Measurements from ENCODE around the gene NSUN4. TPM values are rescaled to one million over a fixed set of nuclear protein-coding genes. Genes with fewer than 3 reads are reported as not detected.

NSUN4 gene
- total and polyA plus RNA-seq, 2 of the 13 experiments (the other 11 are each of a cell fraction or from before 2014, with no cell fraction given) = 21.5 to 23.5 TPM

DNA sequence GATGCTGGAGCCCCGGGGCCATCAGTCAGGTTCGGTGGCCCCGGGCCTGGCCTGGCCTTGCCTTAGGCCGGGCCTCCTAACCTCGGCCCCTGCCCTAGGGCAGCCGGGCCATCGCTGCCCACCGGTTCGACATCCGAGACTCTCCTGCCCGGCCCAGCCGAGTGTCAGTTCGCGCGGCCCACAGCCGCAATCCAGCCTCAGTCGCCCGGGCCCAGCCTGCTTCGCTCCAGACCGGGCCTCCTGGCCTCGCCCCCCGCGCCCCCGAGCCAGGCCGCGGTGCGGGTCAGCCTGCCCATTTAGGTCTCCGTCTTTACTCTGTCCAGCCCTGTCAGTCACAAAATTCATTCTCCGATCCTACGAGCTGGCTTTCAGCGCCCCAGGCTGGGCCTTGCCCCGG is 38.0 kb upstream of the NSUN4 start (continued):
- TF ChIP-seq, protein P1, sequence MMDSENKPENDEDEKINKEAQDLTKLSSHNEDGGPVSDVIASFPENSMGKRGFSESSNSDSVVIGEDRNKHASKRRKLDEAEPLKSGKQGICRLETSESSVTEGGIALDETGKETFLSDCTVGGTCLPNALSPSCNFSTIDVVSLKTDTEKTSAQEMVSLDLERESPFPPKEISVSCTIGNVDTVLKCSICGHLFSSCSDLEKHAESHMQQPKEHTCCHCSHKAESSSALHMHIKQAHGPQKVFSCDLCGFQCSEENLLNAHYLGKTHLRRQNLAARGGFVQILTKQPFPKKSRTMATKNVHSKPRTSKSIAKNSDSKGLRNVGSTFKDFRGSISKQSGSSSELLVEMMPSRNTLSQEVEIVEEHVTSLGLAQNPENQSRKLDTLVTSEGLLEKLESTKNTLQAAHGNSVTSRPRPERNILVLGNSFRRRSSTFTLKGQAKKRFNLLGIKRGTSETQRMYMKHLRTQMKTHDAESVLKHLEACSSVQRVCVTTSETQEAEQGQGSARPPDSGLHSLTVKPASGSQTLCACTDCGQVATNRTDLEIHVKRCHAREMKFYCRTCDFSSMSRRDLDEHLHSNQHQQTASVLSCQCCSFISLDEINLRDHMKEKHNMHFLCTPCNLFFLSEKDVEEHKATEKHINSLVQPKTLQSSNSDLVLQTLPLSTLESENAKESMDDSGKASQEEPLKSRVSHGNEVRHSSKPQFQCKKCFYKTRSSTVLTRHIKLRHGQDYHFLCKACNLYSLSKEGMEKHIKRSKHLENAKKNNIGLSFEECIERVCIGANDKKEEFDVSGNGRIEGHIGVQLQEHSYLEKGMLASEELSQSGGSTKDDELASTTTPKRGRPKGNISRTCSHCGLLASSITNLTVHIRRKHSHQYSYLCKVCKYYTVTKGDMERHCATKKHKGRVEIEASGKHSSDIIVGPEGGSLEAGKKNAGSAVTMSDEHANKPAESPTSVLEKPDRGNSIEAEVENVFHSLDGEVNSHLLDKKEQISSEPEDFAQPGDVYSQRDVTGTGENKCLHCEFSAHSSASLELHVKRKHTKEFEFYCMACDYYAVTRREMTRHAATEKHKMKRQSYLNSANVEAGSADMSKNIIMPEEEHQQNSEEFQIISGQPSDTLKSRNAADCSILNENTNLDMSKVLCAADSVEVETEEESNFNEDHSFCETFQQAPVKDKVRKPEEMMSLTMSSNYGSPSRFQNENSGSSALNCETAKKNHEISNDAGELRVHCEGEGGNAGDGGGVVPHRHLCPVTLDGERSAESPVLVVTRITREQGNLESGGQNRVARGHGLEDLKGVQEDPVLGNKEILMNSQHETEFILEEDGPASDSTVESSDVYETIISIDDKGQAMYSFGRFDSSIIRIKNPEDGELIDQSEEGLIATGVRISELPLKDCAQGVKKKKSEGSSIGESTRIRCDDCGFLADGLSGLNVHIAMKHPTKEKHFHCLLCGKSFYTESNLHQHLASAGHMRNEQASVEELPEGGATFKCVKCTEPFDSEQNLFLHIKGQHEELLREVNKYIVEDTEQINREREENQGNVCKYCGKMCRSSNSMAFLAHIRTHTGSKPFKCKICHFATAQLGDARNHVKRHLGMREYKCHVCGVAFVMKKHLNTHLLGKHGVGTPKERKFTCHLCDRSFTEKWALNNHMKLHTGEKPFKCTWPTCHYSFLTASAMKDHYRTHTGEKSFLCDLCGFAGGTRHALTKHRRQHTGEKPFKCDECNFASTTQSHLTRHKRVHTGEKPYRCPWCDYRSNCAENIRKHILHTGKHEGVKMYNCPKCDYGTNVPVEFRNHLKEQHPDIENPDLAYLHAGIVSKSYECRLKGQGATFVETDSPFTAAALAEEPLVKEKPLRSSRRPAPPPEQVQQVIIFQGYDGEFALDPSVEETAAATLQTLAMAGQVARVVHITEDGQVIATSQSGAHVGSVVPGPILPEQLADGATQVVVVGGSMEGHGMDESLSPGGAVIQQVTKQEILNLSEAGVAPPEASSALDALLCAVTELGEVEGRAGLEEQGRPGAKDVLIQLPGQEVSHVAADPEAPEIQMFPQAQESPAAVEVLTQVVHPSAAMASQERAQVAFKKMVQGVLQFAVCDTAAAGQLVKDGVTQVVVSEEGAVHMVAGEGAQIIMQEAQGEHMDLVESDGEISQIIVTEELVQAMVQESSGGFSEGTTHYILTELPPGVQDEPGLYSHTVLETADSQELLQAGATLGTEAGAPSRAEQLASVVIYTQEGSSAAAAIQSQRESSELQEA (CRISPR knock-in tag; IDR thresholded peaks at IDR 0.05; ENCODE audit: not compliant biosample characterization) = no peak
- TF ChIP-seq U2AF1 (optimal IDR thresholded peaks at IDR 0.05; ENCODE audit: low read depth, low read length) (no peak), ZNF12 (CRISPR knock-in tag; IDR thresholded peaks at IDR 0.05) (0 out of 2 replicates have a peak, but pooled peaks have one; percentile 1), ZNF589 (CRISPR knock-in tag; conservative IDR thresholded peaks at IDR 0.05) (peak; percentile 70), TSC22D2 (CRISPR knock-in tag; IDR thresholded peaks at IDR 0.05; ENCODE audit: borderline replicate concordance) (0 out of 2 replicates have a peak, but pooled peaks have one; percentile 14), CBFB (CRISPR knock-in tag; IDR thresholded peaks at IDR 0.05) (0 out of 2 replicates have a peak, but pooled peaks have one; percentile 40), RAD21 (CRISPR knock-in tag; IDR thresholded peaks at IDR 0.05) (no peak), HOXA9 (CRISPR knock-in tag; IDR thresholded peaks at IDR 0.05; ENCODE audit: borderline replicate concordance) (no peak), RFXAP (CRISPR knock-in tag; IDR thresholded peaks at IDR 0.05; ENCODE audit: borderline replicate concordance) (no peak), SRY (CRISPR knock-in tag; IDR thresholded peaks at IDR 0.05) (peak; percentile 32; the same call in 1 of the 2 replicates), RXRA (CRISPR knock-in tag; IDR thresholded peaks at IDR 0.05) (no peak), ZSCAN20 (CRISPR knock-in tag; IDR thresholded peaks at IDR 0.05; ENCODE audit: borderline replicate concordance) (peak; percentile 37; the same call in 1 of the 2 replicates), ZNF768 (CRISPR knock-in tag; IDR thresholded peaks at IDR 0.05) (peak; percentile 44; the same call in 1 of the 2 replicates)
- TF ChIP-seq, protein P2, sequence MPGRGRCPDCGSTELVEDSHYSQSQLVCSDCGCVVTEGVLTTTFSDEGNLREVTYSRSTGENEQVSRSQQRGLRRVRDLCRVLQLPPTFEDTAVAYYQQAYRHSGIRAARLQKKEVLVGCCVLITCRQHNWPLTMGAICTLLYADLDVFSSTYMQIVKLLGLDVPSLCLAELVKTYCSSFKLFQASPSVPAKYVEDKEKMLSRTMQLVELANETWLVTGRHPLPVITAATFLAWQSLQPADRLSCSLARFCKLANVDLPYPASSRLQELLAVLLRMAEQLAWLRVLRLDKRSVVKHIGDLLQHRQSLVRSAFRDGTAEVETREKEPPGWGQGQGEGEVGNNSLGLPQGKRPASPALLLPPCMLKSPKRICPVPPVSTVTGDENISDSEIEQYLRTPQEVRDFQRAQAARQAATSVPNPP (CRISPR knock-in tag; IDR thresholded peaks at IDR 0.05) = no peak
- TF ChIP-seq, protein P3, sequence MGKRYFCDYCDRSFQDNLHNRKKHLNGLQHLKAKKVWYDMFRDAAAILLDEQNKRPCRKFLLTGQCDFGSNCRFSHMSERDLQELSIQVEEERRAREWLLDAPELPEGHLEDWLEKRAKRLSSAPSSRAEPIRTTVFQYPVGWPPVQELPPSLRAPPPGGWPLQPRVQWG (CRISPR knock-in tag; IDR thresholded peaks at IDR 0.05; ENCODE audit: borderline replicate concordance, low read depth) = no peak
- TF ChIP-seq, protein P4, sequence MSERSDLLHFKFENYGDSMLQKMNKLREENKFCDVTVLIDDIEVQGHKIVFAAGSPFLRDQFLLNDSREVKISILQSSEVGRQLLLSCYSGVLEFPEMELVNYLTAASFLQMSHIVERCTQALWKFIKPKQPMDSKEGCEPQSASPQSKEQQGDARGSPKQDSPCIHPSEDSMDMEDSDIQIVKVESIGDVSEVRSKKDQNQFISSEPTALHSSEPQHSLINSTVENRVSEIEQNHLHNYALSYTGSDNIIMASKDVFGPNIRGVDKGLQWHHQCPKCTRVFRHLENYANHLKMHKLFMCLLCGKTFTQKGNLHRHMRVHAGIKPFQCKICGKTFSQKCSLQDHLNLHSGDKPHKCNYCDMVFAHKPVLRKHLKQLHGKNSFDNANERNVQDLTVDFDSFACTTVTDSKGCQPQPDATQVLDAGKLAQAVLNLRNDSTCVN (CRISPR knock-in tag; IDR thresholded peaks at IDR 0.05; ENCODE audit: borderline replicate concordance) = no peak; the same call in 1 of the 2 replicates
- TF ChIP-seq, protein P5, sequence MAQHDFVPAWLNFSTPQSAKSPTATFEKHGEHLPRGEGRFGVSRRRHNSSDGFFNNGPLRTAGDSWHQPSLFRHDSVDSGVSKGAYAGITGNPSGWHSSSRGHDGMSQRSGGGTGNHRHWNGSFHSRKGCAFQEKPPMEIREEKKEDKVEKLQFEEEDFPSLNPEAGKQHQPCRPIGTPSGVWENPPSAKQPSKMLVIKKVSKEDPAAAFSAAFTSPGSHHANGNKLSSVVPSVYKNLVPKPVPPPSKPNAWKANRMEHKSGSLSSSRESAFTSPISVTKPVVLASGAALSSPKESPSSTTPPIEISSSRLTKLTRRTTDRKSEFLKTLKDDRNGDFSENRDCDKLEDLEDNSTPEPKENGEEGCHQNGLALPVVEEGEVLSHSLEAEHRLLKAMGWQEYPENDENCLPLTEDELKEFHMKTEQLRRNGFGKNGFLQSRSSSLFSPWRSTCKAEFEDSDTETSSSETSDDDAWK (CRISPR knock-in tag; IDR thresholded peaks at IDR 0.05) = no peak

All from HepG2 (cell line).